ENCODE data around the gene BRAT1.

BRAT1 gene

DNA sequence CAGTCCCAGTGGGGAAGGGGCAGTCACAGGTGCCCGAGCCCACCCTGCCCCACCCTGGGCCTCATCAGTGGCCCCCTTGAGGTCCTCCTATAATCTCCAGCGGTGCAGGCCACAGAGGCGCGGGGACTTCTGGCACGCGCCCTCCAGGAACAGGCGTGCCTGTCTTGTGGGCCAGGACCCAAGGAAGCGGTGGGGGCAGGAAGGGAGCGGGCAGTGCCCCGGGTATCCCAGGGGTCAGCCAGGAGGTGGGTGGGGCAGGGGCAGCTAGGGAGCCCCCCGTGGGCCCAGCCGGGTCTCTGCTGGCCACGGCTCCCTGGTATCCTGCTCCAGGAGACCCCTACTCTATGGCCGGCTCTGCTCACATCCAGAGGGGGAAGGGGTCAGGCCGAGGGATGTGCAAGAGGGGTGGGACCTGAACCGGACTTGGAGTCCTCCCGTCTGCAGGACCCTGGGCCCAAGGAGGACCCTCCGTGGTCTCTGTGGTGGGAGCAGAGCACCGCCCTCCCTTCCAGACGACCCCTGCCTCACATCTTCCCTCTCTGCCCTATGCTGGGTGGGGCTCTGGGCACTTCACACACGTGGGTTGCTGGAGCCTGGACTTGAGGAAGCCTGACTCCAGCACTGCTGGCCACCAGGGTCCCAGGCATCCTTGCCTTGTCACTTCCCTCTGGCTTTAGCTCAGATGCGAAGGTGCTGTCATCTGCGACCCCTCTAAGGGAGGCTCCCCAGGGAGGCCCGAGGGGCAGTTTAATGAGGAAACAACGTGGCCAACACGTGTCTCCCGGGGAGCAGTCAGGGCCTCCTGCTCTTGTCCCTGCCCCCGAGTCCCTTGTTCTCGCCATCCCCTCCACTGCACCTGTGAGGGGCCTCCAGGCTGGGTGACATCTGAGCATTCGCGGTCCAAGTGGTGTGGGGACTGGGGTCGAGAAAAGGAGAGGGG, 60.9 kb downstream of the BRAT1 start:
- no peak for DNase-seq

DNA sequence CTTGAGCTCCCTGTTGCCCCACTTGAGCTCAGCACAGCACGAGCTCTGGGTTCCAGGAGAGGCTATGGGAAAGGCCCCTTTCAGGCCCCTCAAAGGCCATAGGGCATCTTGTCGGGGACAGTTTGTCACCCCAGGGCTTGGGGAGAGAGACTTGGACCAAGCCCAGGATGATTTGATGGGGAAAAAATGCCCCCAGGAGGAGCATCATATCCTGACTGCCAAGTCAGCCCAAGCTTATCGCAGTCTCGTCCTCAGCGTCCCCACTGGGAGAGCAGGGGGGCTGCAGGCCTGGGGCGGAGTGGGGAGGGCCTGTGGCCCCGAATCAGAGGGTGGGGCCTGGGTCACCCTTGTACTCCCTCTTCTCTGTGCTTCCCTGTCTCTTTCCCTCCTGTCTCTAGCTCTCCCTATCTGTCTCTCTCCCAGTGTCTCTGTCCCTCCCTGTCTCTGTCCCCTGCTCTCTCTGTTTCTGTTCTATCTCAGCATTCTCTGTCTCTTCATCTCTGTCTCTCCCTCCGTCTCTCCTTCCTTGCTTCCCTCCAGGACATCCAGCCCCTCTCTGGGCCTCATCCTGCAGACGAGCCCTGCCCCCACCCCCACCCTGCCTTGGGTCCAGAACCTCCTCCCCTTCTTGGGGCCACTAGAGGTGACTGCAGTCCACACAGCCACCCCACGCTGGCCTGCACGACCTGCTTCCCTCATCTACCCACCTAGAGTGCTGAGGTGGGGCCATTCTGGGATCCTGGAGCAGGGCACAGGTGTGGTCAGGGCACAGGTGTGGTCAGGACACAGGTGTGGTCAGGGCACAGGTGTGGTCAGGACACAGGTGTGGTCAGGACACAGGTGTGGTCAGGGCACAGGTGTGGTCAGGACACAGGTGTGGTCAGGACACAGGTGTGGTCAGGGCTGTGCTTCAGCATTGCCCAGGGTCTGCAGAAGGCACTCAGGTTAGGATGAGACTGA, 61.8 kb downstream of the BRAT1 start:
- DNase-seq: no peak

DNA sequence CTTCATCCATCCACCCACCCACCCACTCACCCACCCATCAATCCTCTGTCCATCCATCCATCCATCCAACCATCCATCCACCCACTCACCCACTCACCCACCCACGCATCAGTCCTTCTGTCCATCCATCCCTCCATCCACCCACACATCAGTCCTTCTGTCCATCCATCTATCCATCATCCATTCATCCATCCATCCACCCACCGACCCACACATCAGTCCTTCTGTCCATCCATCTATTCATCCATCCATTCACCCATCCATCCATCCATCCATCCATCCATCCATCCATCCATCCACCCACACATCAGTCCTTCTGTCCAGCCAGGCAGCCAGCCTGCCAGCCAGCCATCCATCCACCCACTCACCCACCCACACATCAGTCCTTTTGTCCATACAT, 63.3 kb downstream of the BRAT1 start:
- DNase-seq: no peak

DNA sequence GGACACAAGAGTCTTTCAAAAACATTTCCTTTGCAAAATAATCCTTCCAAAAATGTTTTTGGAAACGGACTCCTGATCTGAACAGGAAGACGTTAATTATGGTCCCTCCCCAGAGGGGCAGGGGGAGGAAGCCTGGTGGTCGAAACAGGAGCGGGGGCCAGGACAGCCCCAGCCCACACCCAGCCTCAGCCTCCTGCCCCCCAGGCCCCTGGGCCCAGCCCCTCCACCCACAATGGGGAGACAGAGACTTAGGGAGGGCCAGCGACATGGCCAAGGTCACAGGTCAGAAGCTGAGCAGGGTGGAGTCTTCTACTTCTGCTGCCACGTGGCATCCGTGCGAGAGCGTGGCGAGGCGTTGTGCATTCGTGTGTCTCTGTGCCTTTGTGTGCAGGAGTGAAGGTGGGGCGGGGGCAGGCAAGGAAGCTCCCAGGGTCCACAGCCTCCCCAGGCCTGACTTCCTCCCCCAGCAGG, 65.1 kb downstream of the BRAT1 start:
- no peak for DNase-seq

DNA sequence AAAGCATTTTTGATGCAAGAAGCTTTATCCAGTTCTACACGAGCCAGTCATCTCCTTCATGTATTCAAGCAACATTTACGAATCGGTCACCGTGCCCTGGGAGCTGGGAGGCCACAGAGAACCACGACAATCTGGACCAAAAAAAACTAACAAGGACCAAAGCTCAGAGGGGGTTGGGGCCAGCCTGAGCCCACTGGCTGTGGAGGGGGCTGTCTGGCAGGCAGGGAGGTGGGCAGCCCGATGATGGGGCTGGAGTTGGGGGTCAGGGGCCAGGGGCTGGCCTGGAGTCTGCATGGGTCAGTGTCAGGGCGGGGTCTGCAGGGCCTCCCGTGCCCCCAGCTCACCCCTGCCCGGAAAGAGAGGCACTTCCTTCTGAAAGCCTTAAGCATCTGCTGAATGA, 66.6 kb downstream of the BRAT1 start:
- DNase-seq: no peak

DNA sequence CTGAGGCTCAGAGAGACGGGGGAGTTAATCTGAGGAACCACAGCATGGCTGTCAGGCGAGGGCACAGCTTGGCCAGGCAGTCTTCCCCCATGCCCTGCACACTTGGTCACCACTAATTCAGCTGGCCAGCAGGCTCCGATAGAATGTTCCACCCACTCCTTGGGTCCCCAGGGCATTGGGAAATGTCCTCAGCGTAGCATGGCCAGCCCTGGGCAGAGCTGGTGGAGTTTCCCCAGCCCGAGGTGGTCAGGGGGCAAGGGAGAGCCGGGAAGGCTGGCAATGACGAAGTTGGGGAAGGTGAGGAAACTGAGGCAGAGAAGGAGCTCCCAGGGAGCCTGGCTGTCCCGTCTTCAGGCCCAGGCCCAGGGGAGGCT, 67.1 kb downstream of the BRAT1 start:
- no peak for DNase-seq

Data from NCI-H446 (cell line).